Subcutaneous abdominal adipose tissue (tissue), 5 donors: ENCODE measurements around the gene ASB15.
"Not testable (repeated sequence)": the region's sequence is repeated elsewhere in the genome, so short reads cannot be mapped to it uniquely, and the experiment has no call there.

Source experiments
- H3K27ac ChIP-seq: one replicate; pipeline ENCODE4 v1.7.0; 2013; ENCODE audit warnings: low read depth, mild to moderate bottlenecking, inconsistent platforms, low read length, moderate library complexity
- H3K27me3 ChIP-seq, 5 donors: one replicate each; pipeline ENCODE4 v1.7.0; 2013; ENCODE audit warnings: low read length in 5 of 5, inconsistent platforms in 1 of 5; ENCODE audit not compliant: control insufficient read depth in 5 of 5, insufficient read depth in 4 of 5
- H3K36me3 ChIP-seq, 5 donors: one replicate each; pipeline ENCODE4 v1.7.0; 2013; ENCODE audit warnings: low read length in 5 of 5; ENCODE audit not compliant: control insufficient read depth in 5 of 5, insufficient read depth in 5 of 5
- H3K4me1 ChIP-seq, 5 donors: one replicate each; pipeline ENCODE4 v1.7.0; 2013; ENCODE audit warnings: low read length in 5 of 5, mild to moderate bottlenecking in 3 of 5, moderate library complexity in 1 of 5; ENCODE audit not compliant: control insufficient read depth in 5 of 5, insufficient read depth in 5 of 5
- H3K4me3 ChIP-seq, 5 donors: one replicate each; pipeline ENCODE4 v1.7.0; 2013; ENCODE audit warnings: low read length in 5 of 5, low read depth in 1 of 5
- H3K9ac ChIP-seq, 5 donors: one replicate each; pipeline ENCODE4 v1.7.0; 2013; ENCODE audit warnings: low read length in 5 of 5, mild to moderate bottlenecking in 4 of 5, moderate library complexity in 3 of 5
- H3K9me3 ChIP-seq, 5 donors: one replicate each; pipeline ENCODE4 v1.7.0; 2013; ENCODE audit warnings: low read length in 5 of 5; ENCODE audit not compliant: control insufficient read depth in 5 of 5
- donor health status: healthy.
- donor health status: healthy.
- donor health status: healthy.
- donor health status: healthy.
- donor health status: healthy.

The ASB15 gene

DNA sequence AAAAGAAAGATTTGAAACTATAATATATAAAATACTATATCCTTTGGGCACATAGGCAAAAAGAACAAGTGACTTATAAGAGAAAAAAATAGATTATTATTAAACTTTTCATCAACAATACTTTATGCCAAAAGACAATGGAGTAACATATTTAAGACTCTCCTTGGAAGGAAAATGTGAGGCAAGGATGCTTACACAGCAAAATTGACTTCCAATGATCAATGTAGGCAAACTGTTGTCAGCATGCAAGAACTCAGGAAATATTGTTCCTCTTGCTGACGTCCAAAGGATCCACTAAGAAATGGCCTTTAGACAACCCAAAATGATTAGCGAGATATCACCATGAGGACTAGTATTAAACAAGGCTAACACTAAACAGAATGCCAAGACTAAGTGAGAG, 31.2 kb downstream of the ASB15 start:
- no peaks in the 10 kb centered on the region for H3K27me3 ChIP-seq
- H3K9me3 ChIP-seq = no peaks in the 10 kb centered on the region
- H3K4me1 ChIP-seq = peaks cover 0 to 3% (median 0%) of the 10 kb centered on the region in 5 donors
- H3K9ac ChIP-seq = no peak overlapping the region
- no peak overlapping the region for H3K27ac ChIP-seq
- no peaks in the 10 kb centered on the region for H3K36me3 ChIP-seq
- H3K4me3 ChIP-seq = no peak overlapping the region

DNA sequence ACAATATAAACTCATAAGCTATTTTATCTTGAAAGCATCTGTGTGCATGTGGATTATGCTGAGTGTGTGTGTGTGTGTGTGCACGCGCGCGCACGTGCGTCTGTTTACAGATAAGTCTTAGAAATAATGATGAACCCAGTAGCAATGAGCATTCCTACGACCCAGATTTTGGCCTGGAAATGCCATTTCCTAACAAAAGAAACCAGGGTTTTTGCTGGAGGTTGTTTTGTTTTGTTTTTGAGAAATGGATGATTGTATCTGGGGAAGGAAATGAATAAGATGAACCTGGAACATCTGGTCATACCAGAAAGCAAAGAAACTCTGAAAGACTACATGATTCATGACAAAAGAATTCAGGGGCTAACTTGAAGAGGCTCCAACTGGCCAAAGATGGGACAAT, 31.9 kb downstream of the ASB15 start:
- Histone ChIP-seq H3K27me3 (no peaks in the 10 kb centered on the region), H3K4me1 (peaks cover 0 to 3% (median 0%) of the 10 kb centered on the region in 5 donors), H3K4me3 (no peak overlapping the region), H3K27ac (no peak overlapping the region), H3K36me3 (no peaks in the 10 kb centered on the region), H3K9ac (no peak overlapping the region), H3K9me3 (no peaks in the 10 kb centered on the region)

DNA sequence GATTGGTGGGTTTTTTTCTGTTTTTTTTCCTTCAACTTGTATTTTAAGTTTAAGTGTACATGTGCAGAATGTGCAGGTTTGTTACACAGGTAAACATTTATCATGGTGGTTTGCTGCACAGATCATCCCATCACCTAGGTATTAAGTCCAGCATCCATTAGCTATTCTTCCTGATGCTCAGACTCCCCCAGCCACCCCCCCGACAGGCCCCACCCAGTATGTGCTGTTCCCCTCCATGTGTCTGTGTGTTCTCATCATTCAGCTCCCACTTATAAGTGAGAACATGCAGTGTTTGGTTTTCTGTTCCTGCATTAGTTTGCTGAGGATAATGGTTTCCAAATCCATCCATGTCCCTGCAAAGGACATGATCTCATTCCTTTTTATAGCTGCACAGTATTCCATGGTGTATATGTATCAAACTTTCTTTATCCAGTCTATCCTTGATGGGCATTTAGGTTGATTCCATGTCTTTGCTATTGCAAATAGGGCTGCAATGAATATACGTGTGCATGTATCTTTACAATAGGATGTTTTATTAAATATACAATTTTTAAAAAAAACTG, 32.5 kb downstream of the ASB15 start:
- H3K4me1 ChIP-seq, H3K27me3 ChIP-seq, H3K4me3 ChIP-seq, H3K27ac ChIP-seq, H3K9me3 ChIP-seq, H3K9ac ChIP-seq, H3K36me3 ChIP-seq: not testable (repeated sequence)

DNA sequence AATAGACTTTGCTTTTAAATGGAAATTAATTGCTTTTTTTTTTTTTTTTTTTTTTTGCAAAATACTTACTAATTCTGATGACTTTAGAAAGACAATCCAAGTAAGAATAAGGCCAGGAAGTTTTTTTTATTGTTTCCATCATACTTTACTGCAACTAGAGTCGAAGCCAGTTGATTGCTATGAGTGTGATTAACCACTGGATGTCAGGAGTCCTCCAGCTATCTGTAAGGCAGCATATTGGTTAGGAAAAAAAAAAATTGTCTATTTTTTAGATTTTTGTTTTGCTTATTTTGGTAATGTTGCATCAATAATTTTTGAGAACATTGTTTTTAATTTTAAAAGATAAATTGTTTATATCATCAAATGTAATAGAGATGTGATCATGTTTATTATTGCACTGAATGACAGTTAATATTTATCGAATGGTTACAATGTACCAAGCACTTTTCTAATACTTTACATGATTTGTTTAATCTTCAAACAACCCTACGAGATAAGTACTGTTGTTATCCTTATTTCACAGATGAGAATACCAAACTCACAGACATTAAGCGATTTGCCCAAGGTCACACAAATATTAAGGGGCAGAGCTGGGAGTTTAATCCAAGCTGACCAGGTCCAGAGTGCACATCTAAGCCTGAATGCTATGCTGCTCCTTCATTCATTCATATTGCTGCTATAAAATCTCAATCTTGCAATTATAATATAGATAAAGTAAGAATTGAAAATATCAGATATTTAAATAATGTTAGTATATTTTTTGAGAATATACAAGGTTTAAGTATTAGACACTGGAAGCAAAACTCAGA, 34.1 kb downstream of the ASB15 start:
- Histone ChIP-seq H3K4me3 (no peak overlapping the region), H3K9ac (no peak overlapping the region), H3K4me1 (peaks cover 0 to 3% (median 0%) of the 10 kb centered on the region in 5 donors), H3K27ac (no peak overlapping the region), H3K36me3 (no peaks in the 10 kb centered on the region), H3K27me3 (no peaks in the 10 kb centered on the region), H3K9me3 (no peaks in the 10 kb centered on the region)

DNA sequence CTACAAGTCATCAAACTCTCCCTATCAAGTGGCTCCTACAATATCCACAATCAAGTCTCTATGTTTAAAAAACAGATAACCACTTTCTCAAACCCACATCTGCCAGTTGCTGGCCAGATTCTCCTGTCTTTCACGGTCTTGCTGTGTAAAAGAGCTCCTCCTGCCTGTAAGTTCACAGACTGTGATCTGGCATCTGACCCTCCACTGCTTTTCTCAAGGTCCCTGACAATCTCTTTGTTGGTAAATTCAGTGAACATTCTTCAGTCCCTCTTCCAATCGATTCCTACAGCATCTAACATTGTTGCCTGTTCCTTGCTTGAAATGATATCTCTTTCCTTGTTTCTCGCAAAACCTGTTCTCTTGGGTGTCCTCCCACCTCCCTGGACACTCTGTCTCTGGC, 35.6 kb downstream of the ASB15 start:
- no peak overlapping the region for H3K27ac ChIP-seq
- no peak overlapping the region for H3K9ac ChIP-seq
- no peaks in the 10 kb centered on the region for H3K27me3 ChIP-seq
- no peaks in the 10 kb centered on the region for H3K9me3 ChIP-seq
- H3K4me3 ChIP-seq = no peak overlapping the region
- peaks cover 0 to 9% (median 4%) of the 10 kb centered on the region in 5 donors for H3K4me1 ChIP-seq
- no peaks in the 10 kb centered on the region for H3K36me3 ChIP-seq

DNA sequence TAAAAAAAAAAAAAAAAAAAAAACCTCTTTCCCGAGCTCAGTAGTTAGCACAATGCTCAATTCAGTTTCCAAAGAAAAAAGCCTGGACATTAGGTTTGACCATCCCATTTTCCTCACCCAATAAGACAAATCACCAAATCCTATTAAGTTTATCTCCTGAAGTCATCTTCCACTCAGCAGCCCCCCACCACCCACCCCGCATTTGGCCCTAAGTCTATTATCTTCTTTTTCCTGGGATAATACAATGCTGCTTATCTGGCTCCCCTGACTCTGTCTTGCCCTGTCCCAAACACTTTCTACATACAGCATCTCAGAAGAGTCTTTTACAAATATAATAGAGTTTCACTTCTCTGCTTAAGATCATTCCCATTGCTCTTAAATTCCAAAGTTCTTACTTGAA, 36.3 kb downstream of the ASB15 start:
- Histone ChIP-seq H3K36me3 (no peaks in the 10 kb centered on the region), H3K27me3 (no peaks in the 10 kb centered on the region), H3K4me1 (peaks cover 0 to 14% (median 7%) of the 10 kb centered on the region in 5 donors), H3K9ac (no peak overlapping the region), H3K4me3 (no peak overlapping the region), H3K9me3 (no peaks in the 10 kb centered on the region), H3K27ac (no peak overlapping the region)

DNA sequence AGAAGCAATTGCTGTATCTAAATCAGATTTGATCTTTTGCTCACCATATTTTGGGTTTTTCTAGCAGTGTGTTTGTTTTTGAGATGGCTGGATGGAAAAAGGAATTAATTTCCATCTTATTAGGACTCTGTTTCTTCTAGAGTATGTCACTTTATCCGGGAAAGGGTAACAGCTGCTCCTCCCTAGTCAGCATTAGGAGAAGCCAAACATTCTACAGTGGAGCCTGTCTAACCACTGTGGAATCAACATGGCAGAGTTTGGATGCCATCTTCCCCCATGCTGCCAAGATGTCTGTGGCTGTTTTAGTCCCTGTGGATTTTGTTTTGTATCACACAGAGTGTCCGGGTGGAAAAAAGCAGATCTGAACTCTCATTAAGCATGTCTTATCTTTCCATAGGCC, 38.0 kb downstream of the ASB15 start:
- Histone ChIP-seq H3K27me3 (no peaks in the 10 kb centered on the region), H3K27ac (no peak overlapping the region), H3K9me3 (no peaks in the 10 kb centered on the region), H3K36me3 (no peaks in the 10 kb centered on the region), H3K9ac (no peak overlapping the region), H3K4me3 (no peak overlapping the region), H3K4me1 (peaks cover 2 to 31% (median 23%) of the 10 kb centered on the region in 5 donors)

DNA sequence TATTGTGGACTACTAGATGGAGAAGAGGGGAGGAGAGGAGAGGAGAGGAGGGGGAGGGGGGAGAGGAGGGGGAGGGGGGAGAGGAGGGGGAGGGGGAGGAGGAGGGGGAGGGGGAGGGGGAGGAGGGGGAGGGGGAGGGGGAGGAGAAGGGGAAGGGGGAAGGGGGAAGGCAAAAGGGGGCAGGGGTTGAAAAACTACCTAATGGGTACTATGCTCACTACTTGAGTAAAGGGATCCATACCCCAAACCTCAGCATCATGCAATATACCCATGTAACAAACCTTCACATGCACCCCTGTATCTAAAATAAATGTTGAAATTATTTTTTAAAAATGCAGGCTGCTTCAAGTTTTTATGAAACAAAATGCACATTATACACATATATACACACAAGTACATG, 39.0 kb downstream of the ASB15 start:
- Histone ChIP-seq H3K36me3 (no peaks in the 10 kb centered on the region), H3K4me3 (no peak overlapping the region), H3K9ac (no peak overlapping the region), H3K27ac (no peak overlapping the region), H3K27me3 (no peaks in the 10 kb centered on the region), H3K4me1 (peaks cover 4 to 41% (median 31%) of the 10 kb centered on the region in 5 donors), H3K9me3 (no peaks in the 10 kb centered on the region)

DNA sequence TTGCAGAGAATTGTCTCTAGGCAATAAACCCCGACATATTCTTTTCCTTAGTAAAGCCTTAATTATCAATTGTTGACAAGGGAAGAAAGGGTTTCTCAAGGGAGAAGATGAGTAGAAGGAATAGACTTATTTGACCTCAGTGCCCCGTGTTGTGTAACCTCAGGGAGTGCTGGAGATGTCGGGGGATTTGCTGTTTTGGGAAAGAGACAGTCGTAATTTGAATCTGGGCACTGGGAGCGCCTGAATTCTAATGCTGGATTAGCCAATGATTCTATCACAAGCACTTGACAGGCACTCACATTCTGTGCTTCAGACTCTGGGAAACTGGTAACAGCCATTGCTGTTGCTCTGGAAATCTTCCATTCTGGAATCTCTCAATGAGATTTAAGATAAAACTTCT, 40.3 kb downstream of the ASB15 start:
- H3K4me3 ChIP-seq = no peak overlapping the region
- H3K36me3 ChIP-seq = no peaks in the 10 kb centered on the region
- peaks cover 6 to 47% (median 38%) of the 10 kb centered on the region in 5 donors for H3K4me1 ChIP-seq
- no peaks in the 10 kb centered on the region for H3K27me3 ChIP-seq
- H3K9ac ChIP-seq = peak overlapping the region in 1 of 5 donors; percentile 6
- no peak overlapping the region for H3K27ac ChIP-seq
- no peaks in the 10 kb centered on the region for H3K9me3 ChIP-seq

DNA sequence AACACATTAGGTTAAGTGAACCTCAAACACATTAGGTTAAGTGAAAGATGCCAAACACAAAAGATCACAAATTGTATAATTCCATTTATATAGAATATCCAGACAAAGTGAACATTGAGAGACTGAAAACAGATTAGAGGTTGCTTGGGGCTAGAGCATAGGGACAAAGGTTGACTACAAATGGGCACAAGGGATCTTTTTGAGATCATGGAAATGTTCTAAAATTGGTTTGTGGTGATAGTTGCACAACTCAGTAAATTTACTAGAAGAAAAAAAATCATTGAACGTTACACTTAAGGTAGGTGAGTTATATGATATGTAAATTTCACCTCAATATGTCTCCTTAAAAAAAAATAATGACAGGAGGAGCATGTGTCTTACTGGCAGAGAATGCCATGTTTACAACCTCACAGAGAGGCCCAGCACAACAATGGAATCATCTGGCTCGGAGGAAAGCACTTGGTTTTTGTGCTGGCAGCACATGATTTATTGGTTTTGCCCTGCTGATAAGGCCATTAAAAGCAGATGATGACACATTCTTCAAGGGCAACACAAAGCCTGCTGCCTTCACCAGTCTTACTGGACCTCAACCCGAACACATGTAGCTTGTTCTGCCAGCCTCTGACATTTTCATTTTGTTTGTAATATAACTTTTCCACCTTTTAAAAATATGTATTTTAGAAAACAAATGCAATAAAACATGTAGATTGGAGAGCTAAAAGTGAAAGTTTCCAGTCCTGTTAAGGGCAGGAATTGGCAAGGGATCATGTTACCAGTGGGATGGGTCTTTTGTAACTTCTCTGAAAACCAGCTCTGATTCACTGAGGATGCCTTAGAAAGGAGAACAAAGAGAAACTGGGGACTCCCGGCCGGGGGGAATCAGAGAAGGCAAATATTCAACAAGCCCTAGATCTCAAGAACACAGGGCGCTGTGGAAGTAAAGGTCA, 42.1 kb downstream of the ASB15 start:
- no peaks in the 10 kb centered on the region for H3K9me3 ChIP-seq
- no peaks in the 10 kb centered on the region for H3K36me3 ChIP-seq
- H3K4me1 ChIP-seq = peaks cover 6 to 48% (median 43%) of the 10 kb centered on the region in 5 donors
- H3K27me3 ChIP-seq = no peaks in the 10 kb centered on the region
- peak overlapping the region in 1 of 5 donors; percentile 9 for H3K9ac ChIP-seq
- peak overlapping the region in 1 of 5 donors; percentile 12 for H3K4me3 ChIP-seq
- H3K27ac ChIP-seq = peak overlapping the region; percentile 52
